Measurements from ENCODE around the gene ITGB1BP2. TPM values are rescaled to one million over a fixed set of nuclear protein-coding genes. Genes with fewer than 3 reads are reported as not detected.

The ITGB1BP2 gene
- total and polyA plus RNA-seq, 2 of the 8 experiments (the other 6 are each of a cell fraction or from before 2014, with no cell fraction given) = 2.9 to 5.2 TPM

GRCh38 chrX:71320126-71320525 is 18.6 kb downstream of the ITGB1BP2 start:
- no peaks in the 10 kb centered on the region for H4K20me1 ChIP-seq (replicated peaks in 1 of 2; ENCODE audit: control insufficient read depth in 1 of 2, insufficient read depth in 2 of 2, low read length in 2 of 2)
- H2BK120ac ChIP-seq (replicated peaks; ENCODE audit: low read depth, low read length) = no peak overlapping the region
- H2BK5ac ChIP-seq (ENCODE audit: low read depth, low read length) = no peak overlapping the region
- no peak overlapping the region for H2BK12ac ChIP-seq (ENCODE audit: low read depth, low read length)
- no peak overlapping the region for H3K27ac ChIP-seq (ENCODE audit: low read depth, low read length)
- H3K23me2 ChIP-seq (ENCODE audit: low read depth, low read length) = no peaks in the 10 kb centered on the region
- H3K9me3 ChIP-seq (ENCODE audit: insufficient read depth in 2 of 2, low read depth in 1 of 2, low read length in 1 of 2) = no peaks in the 10 kb centered on the region
- no peak overlapping the region for H3K18ac ChIP-seq (ENCODE audit: extremely low read depth, low read length)
- no peaks in the 10 kb centered on the region for H3K79me2 ChIP-seq (ENCODE audit: control insufficient read depth in 1 of 2, insufficient read depth in 2 of 2, low read length in 2 of 2)
- H3K23ac ChIP-seq (ENCODE audit: insufficient read length) = no peak overlapping the region
- FAIRE-seq = no peak
- H3K14ac ChIP-seq (ENCODE audit: insufficient read length) = no peak overlapping the region
- H3K27me3 ChIP-seq (replicated peaks in 1 of 4; ENCODE audit: control insufficient read depth in 3 of 4, extremely low read depth in 1 of 4, insufficient read depth in 3 of 4, low read length in 3 of 4) = no peaks in the 10 kb centered on the region
- no peak overlapping the region for H2AK5ac ChIP-seq (ENCODE audit: low read depth, low read length)
- H2BK20ac ChIP-seq (ENCODE audit: low read length) = no peak overlapping the region
- H4K91ac ChIP-seq (replicated peaks; ENCODE audit: insufficient read length, low read length) = no peak overlapping the region
- H3K79me1 ChIP-seq (ENCODE audit: low read depth, low read length) = no peaks in the 10 kb centered on the region
- H3K4ac ChIP-seq (replicated peaks; ENCODE audit: insufficient read length, low read depth, low read length) = no peak overlapping the region
- H2BK15ac ChIP-seq (ENCODE audit: low read length) = no peak overlapping the region
- H3K36me3 ChIP-seq (ENCODE audit: control insufficient read depth in 2 of 4, insufficient read depth in 4 of 4, low read length in 3 of 4) = no peaks in the 10 kb centered on the region
- no peaks in the 10 kb centered on the region for H3K4me1 ChIP-seq (replicated peaks in 1 of 4; ENCODE audit: control insufficient read depth in 3 of 4, insufficient read depth in 4 of 4, low read length in 3 of 4)
- no peak overlapping the region for H4K8ac ChIP-seq (ENCODE audit: extremely low read depth, insufficient read depth, low read length)
- no peak overlapping the region for H3K4me2 ChIP-seq (ENCODE audit: insufficient read depth in 1 of 2, low read depth in 2 of 2, low read length in 2 of 2)
- ChIA-PET CTCF (ENCODE audit: partially characterized antibody) (no interaction called here), POLR2A (ENCODE audit: partially characterized antibody) (interaction anchor here (1.5 kb wide), 1 partner anchor 19 kb away, joined by 4 read pairs; the partner anchor contains the start of gene ITGB1BP2)
- H4K5ac ChIP-seq (ENCODE audit: insufficient read length, low read depth, low read length) = no peak overlapping the region
- no peak overlapping the region for H3K56ac ChIP-seq (replicated peaks; ENCODE audit: insufficient read length, low read depth, low read length)
- H2AFZ ChIP-seq (ENCODE audit: low read length) = no peak overlapping the region
- H3K4me3 ChIP-seq (ENCODE audit: extremely low read depth in 1 of 4, insufficient read depth in 2 of 4, low read depth in 3 of 4, low read length in 4 of 4) = no peak overlapping the region
- 89% methylated on average over 1 of the region's 1 CpG; no CpG with 5 or more reads in 1 of the 2 experiments for WGBS, 2 experiments (ENCODE audit: extremely low coverage in 1 of 2, insufficient coverage in 1 of 2, insufficient read length in 1 of 2, insufficient replicate concordance in 2 of 2, low coverage in 1 of 2, low lambda C conversion rate in 2 of 2, missing lambda C conversion rate in 1 of 2)
- no peak overlapping the region for H3K9ac ChIP-seq (replicated peaks in 1 of 4; ENCODE audit: extremely low read depth in 1 of 4, low read depth in 3 of 4, low read length in 3 of 4)
- no peak for DNase-seq (ENCODE audit: low read depth in 1 of 2, low spot score in 2 of 2)
- no peak for TF ChIP-seq TEAD4 (IDR thresholded peaks at IDR 0.05; ENCODE audit: low read depth, low read length)
